ENCODE data around the gene SLC4A4. TPM values are rescaled to one million over a fixed set of nuclear protein-coding genes. Genes with fewer than 3 reads are reported as not detected.

SLC4A4 gene
- total RNA-seq, 2 experiments from 2014 or later, result not detected

DNA sequence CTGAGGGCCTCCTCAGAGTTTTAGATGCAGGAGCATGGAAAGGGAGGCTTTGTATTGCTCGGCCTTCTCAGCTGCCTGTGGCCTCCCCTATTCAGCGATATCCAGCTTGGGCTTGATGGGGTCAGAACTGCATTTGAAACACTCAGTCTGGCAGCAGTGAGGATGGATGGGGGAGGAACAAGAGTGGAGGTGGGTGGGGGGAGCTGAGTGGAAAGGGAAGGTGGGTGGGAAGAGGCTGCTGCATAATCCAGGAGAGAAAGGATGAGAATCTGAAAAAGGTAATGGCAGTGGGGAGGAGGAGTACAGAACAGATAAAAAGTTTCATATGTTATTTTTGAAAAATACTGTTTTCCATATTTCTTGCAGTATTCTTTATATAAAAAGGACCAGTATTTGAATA, 202.7 kb downstream of the SLC4A4 start:
- no peak overlapping the region for H3K27ac Mint-ChIP-seq
- H3K27me3 Mint-ChIP-seq (ENCODE audit: low read depth), result peaks cover 3% of the 10 kb centered on the region
- DNase-seq, result no peak
- H3K9me3 Mint-ChIP-seq, result no peaks in the 10 kb centered on the region
- H3K4me3 Mint-ChIP-seq, result no peak overlapping the region
- intact Hi-C loops (cut with micrococcal nuclease), result no loop called here
- H3K4me1 Mint-ChIP-seq (ENCODE audit: low read depth), result no peaks in the 10 kb centered on the region
- no peaks in the 10 kb centered on the region for H3K36me3 Mint-ChIP-seq (ENCODE audit: low read depth)
- CTCF ChIA-PET, result no interaction called here

DNA sequence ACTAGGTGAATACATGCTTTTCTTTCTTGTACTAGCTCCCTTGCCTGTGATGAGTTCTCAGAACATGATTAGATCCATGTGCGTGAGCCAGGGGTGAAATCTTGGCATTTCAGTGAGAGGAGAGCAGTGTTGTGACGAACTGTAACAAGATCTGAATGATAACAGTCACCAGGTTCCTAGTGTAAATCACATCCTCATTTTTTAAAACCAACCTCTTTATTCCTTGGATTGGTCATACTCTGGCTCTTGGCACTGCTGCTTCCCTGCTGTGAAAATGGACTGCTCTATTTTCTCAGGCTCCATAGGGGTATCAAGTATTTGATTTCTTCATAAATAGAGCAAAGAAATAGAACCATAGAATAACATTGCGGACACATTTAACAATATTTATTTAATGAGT, 206.3 kb downstream of the SLC4A4 start:
- H3K27me3 Mint-ChIP-seq (ENCODE audit: low read depth), result peaks cover 3% of the 10 kb centered on the region
- no peak for DNase-seq
- H3K4me3 Mint-ChIP-seq, result no peak overlapping the region
- H3K9me3 Mint-ChIP-seq, result no peaks in the 10 kb centered on the region
- H3K36me3 Mint-ChIP-seq (ENCODE audit: low read depth), result no peaks in the 10 kb centered on the region
- H3K4me1 Mint-ChIP-seq (ENCODE audit: low read depth), result no peaks in the 10 kb centered on the region
- CTCF ChIA-PET, result no interaction called here
- intact Hi-C loops (cut with micrococcal nuclease), result no loop called here
- H3K27ac Mint-ChIP-seq, result no peak overlapping the region

DNA sequence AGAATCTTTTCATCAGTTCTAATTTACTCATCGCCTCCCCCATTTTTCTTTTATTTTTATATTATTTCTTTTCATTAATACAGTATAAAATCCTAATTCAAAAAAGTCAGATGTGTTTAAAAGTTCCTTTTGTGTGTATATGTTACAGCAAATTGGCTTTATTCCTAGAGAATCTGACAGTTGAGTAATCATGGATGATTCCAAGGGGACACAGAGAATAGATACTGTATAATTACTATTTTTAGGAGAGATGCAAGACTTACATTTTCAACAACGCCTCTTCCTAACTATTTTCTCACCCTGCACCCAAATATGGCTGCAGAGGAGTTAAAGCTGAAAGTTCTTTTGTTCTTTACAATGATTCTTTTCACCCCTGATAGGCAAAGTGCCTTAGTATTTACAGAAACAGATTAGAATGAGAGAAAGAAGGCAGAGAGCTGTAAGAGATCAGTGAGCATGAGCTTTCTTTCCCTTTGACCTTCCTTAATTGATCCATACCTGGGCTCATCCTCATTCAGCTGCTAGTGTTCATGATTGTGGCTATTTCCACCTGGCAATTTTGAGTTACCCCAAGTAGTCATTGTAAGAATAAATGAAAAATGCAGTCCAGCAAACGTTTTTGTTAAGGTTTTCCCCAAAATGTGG, 210.8 kb downstream of the SLC4A4 start:
- Mint-ChIP-seq H3K4me3 (no peak overlapping the region), H3K36me3 (ENCODE audit: low read depth) (no peaks in the 10 kb centered on the region), H3K27me3 (ENCODE audit: low read depth) (no peaks in the 10 kb centered on the region), H3K4me1 (ENCODE audit: low read depth) (no peaks in the 10 kb centered on the region), H3K27ac (no peak overlapping the region), H3K9me3 (no peaks in the 10 kb centered on the region)
- no peak for DNase-seq
- CTCF ChIA-PET, result no interaction called here
- intact Hi-C loops (cut with micrococcal nuclease), result loop anchor here (10.0 kb wide), 2 partner anchors 325 to 895 kb away; no protein-coding TSS in a partner anchor

DNA sequence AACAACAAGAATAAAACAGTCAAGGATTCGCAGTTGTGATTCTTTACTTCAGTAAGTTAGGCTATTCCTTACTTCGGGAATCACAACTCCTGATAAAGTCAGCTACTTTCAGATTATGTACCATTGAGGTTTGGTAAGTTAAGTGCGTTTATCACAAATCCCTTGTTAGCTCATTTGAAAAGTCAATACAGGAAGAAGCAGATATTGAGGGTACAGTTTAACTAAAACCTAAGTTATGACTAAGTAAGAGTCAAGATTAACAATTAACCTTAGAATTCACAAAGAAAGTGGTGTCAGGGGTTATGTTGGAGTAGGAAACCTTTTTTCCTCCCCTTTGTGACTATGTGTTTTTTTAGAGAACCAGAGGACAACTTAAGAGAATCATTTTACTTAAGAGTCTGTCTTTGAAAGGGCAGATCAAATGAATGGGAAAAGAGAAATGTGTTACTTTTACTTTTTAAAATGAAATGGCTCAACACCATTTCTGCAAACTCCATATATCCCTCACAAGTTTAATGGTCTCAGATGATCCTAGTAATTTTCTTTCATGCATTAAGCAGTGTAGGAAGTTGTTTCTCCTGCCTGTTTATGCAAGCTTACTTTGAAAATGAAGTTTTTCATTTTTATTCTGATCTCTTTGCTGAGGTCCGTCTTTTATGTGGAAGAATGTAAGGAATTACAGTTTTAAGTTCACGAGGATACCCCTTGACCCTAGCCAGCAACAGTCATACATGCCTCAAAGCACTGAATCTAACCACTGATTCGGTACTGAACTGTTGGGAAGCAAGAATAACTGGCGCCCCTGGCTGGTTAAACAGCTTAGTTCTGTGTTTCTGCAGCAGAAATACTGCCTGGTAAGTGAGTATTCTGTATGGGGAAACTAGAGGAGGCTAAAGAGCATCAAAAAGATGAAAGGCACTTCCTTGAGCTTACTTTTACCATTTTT, 211.7 kb downstream of the SLC4A4 start:
- Mint-ChIP-seq H3K9me3 (no peaks in the 10 kb centered on the region), H3K4me1 (ENCODE audit: low read depth) (no peaks in the 10 kb centered on the region), H3K4me3 (no peak overlapping the region), H3K36me3 (ENCODE audit: low read depth) (no peaks in the 10 kb centered on the region), H3K27ac (no peak overlapping the region), H3K27me3 (ENCODE audit: low read depth) (no peaks in the 10 kb centered on the region)
- CTCF ChIA-PET, result no interaction called here
- DNase-seq, result no peak
- intact Hi-C loops (cut with micrococcal nuclease), result loop anchor here (10.0 kb wide), 2 partner anchors 326 to 896 kb away; no protein-coding TSS in a partner anchor

DNA sequence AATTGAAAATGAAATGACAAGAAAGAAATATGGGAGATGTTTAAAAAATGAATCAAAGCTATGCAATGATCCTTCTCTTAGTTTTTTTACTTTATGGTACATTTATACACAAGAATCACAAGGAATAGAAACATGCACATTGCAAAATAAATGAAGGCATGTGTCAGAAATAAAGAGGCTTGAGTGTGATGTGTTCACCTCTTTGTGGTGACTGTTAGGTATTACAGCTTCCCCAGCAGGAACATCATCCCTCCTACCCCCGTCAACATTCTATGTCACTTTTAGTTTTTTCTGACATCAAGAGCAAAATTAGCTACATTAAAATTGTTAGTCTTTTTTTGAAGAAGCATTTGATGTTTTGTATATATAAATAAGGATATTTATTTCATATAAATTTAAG, 214.8 kb downstream of the SLC4A4 start:
- Mint-ChIP-seq H3K9me3 (no peaks in the 10 kb centered on the region), H3K4me1 (ENCODE audit: low read depth) (peaks cover 3% of the 10 kb centered on the region), H3K36me3 (ENCODE audit: low read depth) (no peaks in the 10 kb centered on the region), H3K27me3 (ENCODE audit: low read depth) (peaks cover 2% of the 10 kb centered on the region), H3K4me3 (no peak overlapping the region), H3K27ac (no peak overlapping the region)
- CTCF ChIA-PET, result no interaction called here
- intact Hi-C loops (cut with micrococcal nuclease), result loop anchor here (10.0 kb wide), 2 partner anchors 329 to 899 kb away; no protein-coding TSS in a partner anchor
- DNase-seq, result no peak

DNA sequence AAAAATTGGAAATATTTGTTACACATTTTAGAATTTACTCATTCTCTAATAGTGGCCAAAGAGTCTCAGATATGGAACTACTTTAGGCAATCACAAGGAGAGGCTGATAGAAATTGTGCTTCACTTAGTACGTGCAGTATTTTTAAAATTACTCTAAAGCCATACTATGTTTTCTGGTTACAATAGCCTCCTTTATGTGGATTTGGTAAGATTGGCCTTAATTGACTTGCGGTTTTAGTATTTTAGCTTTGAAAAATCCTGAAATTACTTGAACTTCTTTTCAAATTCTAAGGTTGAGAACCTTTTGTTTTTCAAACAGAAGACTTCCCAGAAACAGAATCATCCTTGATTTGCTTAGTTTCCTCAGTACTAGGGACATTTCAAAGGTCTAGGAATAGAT, 215.2 kb downstream of the SLC4A4 start:
- Mint-ChIP-seq H3K36me3 (ENCODE audit: low read depth) (no peaks in the 10 kb centered on the region), H3K4me3 (no peak overlapping the region), H3K4me1 (ENCODE audit: low read depth) (peaks cover 3% of the 10 kb centered on the region), H3K27me3 (ENCODE audit: low read depth) (peaks cover 2% of the 10 kb centered on the region), H3K27ac (no peak overlapping the region), H3K9me3 (no peaks in the 10 kb centered on the region)
- DNase-seq, result no peak
- CTCF ChIA-PET, result no interaction called here
- intact Hi-C loops (cut with micrococcal nuclease), result loop anchor here (10.0 kb wide), 2 partner anchors 329 to 899 kb away; no protein-coding TSS in a partner anchor

DNA sequence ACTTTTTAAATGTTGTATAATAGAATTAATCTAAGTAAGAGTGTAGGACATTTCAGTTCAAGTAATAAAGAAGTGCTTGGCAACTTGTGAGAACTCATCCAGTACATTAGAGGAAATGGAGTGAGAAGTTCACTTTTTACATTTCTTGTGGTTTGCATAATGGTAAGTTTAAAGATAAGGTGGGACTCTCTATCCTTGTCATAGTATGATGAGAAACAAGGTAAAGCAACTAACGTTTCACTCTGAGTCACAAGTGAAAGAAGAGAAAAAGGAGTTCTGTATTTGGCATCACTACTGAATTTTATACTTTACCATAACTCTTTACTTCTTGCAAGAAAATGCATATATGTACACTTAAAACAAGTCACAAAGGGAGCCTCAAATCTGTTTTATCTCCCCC, 219.4 kb downstream of the SLC4A4 start:
- no peak overlapping the region for H3K4me3 Mint-ChIP-seq
- no peak overlapping the region for H3K27ac Mint-ChIP-seq
- peaks cover 3% of the 10 kb centered on the region for H3K4me1 Mint-ChIP-seq (ENCODE audit: low read depth)
- H3K9me3 Mint-ChIP-seq, result no peaks in the 10 kb centered on the region
- no peaks in the 10 kb centered on the region for H3K36me3 Mint-ChIP-seq (ENCODE audit: low read depth)
- CTCF ChIA-PET, result no interaction called here
- DNase-seq, result no peak
- intact Hi-C loops (cut with micrococcal nuclease), result loop anchor here (5.0 to 10.0 kb wide), 3 partner anchors 333 to 903 kb away; no protein-coding TSS in a partner anchor
- H3K27me3 Mint-ChIP-seq (ENCODE audit: low read depth), result peaks cover 2% of the 10 kb centered on the region

DNA sequence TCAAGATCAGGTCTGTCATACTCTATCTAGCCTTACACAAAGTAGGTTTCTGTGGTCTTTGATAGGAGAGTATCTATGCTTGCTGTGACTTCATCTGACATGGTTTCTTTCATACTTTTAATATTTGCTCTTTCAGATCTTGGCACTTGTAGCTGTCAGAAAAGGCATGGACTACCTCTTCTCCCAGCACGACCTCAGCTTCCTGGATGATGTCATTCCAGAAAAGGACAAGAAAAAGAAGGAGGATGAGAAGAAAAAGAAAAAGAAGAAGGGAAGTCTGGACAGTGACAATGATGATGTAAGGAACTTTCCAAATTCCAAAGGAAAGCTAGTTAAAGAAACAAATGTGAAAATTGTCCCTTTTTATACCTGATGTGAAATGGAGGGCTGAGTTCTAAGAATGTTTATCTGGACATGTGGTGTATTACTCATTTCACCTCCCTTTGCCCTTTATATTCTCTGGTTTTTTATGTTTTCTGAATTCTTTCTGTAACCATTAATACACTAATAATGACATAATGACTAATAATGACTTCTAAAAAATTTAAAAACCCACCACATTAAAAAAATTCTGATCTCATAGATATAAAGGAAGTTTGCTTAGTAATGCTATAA, 221.2 kb downstream of the SLC4A4 start:
- Mint-ChIP-seq H3K4me1 (ENCODE audit: low read depth) (peaks cover 3% of the 10 kb centered on the region), H3K9me3 (no peaks in the 10 kb centered on the region), H3K27me3 (ENCODE audit: low read depth) (peaks cover 4% of the 10 kb centered on the region), H3K36me3 (ENCODE audit: low read depth) (no peaks in the 10 kb centered on the region), H3K27ac (no peak overlapping the region), H3K4me3 (no peak overlapping the region)
- CTCF ChIA-PET, result no interaction called here
- no peak for DNase-seq
- intact Hi-C loops (cut with micrococcal nuclease), result loop anchor here (5.0 to 10.0 kb wide), 4 partner anchors 155 to 905 kb away; no protein-coding TSS in a partner anchor

DNA sequence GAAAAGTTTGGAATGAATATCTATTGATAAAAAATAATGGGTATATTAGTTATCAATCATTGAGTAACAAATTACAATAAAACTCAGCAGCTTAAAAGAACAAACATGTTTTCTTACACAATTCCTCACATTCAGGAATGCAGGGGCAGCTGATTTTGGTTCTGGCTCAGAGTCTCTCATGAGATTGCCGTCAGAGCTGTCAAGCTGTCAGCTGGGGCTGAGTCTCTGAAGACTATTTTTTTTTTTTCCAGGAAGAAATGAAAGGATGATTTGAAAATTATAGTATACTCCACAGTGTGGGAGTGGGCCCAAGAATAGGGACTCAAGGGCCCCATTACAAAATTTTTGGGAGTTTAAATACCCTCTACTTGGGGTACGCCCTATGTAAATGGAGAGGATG, 226.0 kb downstream of the SLC4A4 start:
- H3K9me3 Mint-ChIP-seq, result no peaks in the 10 kb centered on the region
- CTCF ChIA-PET, result no interaction called here
- no peaks in the 10 kb centered on the region for H3K36me3 Mint-ChIP-seq (ENCODE audit: low read depth)
- peaks cover 7% of the 10 kb centered on the region for H3K27me3 Mint-ChIP-seq (ENCODE audit: low read depth)
- no peak overlapping the region for H3K27ac Mint-ChIP-seq
- intact Hi-C loops (cut with micrococcal nuclease), result loop anchor here (10.0 kb wide), 1 partner anchor 150 kb away; no protein-coding TSS in a partner anchor
- H3K4me1 Mint-ChIP-seq (ENCODE audit: low read depth), result no peaks in the 10 kb centered on the region
- no peak overlapping the region for H3K4me3 Mint-ChIP-seq
- DNase-seq, result no peak

DNA sequence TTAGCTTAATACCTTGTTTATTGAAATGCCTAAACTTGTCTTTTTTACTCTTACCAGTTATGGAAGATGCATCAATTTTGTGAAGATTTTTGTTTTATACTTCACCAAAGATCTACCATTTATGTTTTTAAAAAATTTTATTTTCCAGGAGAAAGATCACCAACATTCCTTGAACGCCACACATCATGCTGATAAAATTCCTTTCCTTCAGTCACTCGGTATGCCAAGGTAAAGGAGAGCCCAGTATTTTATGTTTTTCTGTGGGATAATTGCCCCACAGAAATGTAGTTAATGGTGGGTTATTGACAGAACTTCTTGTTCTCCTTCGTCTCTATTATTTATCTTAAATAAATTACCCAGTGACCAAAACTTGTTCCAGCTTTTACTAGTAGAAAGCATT, 228.0 kb downstream of the SLC4A4 start:
- no peak for DNase-seq
- Mint-ChIP-seq H3K27ac (no peak overlapping the region), H3K36me3 (ENCODE audit: low read depth) (no peaks in the 10 kb centered on the region), H3K4me1 (ENCODE audit: low read depth) (no peaks in the 10 kb centered on the region), H3K9me3 (no peaks in the 10 kb centered on the region), H3K4me3 (no peak overlapping the region), H3K27me3 (ENCODE audit: low read depth) (peaks cover 7% of the 10 kb centered on the region)
- intact Hi-C loops (cut with micrococcal nuclease), result loop anchor here (10.0 kb wide), 1 partner anchor 148 kb away; no protein-coding TSS in a partner anchor
- CTCF ChIA-PET, result no interaction called here

DNA sequence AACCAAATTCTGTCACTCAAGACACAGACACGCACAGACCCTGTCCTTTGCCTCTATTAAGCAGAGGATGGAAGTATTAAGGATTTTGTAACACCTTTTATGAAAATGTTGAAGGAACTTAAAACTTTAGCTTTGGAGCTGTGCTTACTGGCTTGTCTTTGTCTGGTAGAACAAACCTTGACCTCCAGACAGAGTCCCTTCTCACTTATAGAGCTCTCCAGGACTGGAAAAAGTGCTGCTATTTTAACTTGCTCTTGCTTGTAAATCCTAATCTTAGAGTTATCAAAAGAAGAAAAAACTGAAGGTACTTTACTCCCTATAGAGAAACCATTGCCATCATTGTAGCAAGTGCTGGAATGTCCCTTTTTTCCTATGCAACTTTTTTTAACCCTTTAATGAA, 229.3 kb downstream of the SLC4A4 start:
- no peaks in the 10 kb centered on the region for H3K36me3 Mint-ChIP-seq (ENCODE audit: low read depth)
- H3K4me1 Mint-ChIP-seq (ENCODE audit: low read depth), result no peaks in the 10 kb centered on the region
- intact Hi-C loops (cut with micrococcal nuclease), result loop anchor here (10.0 kb wide), 1 partner anchor 147 kb away; no protein-coding TSS in a partner anchor
- no peak for DNase-seq
- no peak overlapping the region for H3K27ac Mint-ChIP-seq
- H3K4me3 Mint-ChIP-seq, result no peak overlapping the region
- H3K27me3 Mint-ChIP-seq (ENCODE audit: low read depth), result peaks cover 7% of the 10 kb centered on the region
- CTCF ChIA-PET, result no interaction called here
- H3K9me3 Mint-ChIP-seq, result no peaks in the 10 kb centered on the region

DNA sequence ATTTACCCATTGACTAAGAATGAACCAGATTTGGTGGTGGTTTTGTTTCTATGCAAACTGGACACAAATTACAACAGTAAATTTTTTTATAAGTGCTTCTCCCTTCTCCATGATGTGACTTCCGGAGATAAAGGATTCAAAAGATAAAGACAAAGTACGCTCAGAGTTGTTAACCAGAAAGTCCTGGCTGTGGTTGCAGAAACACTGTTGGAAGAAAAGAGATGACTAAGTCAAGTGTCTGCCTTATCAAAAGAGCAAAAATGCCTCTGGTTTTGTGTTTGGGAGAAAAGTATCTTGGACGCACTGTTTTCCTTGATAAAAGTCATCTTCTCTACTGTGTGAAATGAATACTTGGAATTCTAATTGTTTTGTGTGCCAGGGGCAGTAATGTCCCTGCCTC, 231.7 kb downstream of the SLC4A4 start:
- Mint-ChIP-seq H3K4me1 (ENCODE audit: low read depth) (no peaks in the 10 kb centered on the region), H3K27ac (no peak overlapping the region), H3K36me3 (ENCODE audit: low read depth) (no peaks in the 10 kb centered on the region), H3K4me3 (no peak overlapping the region), H3K27me3 (ENCODE audit: low read depth) (peaks cover 3% of the 10 kb centered on the region), H3K9me3 (peaks cover 3% of the 10 kb centered on the region)
- intact Hi-C loops (cut with micrococcal nuclease), result no loop called here
- no peak for DNase-seq
- CTCF ChIA-PET, result no interaction called here

Data from activated naive CD4-positive, alpha-beta T cell treated with anti-CD3 and anti-CD28 coated beads for 36 hours (primary cell).